C4-2B (cell line): ENCODE measurements around the gene ATXN7L1.

Experiments used
- H3K27ac ChIP-seq: fragments of 450-650 bp; 2 replicates; pipeline ENCODE4 v1.5.1; 2017
- ZFX ChIP-seq: fragments of 450-650 bp; IDR thresholded peaks from 2 replicates; pipeline ENCODE4 v1.6.1; 2017
- TF ChIP-seq, protein P1 (sequence below): fragments of 450-650 bp; conservative IDR thresholded peaks from 2 replicates; pipeline ENCODE4 v1.5.1; 2017; ENCODE audit warnings: mild to moderate bottlenecking

ATXN7L1 gene

GRCh38 chr7:105799677-105800076, 76.7 kb downstream of the ATXN7L1 start:
- H3K27ac ChIP-seq: no peak overlapping the region
- TF ChIP-seq, protein P1, sequence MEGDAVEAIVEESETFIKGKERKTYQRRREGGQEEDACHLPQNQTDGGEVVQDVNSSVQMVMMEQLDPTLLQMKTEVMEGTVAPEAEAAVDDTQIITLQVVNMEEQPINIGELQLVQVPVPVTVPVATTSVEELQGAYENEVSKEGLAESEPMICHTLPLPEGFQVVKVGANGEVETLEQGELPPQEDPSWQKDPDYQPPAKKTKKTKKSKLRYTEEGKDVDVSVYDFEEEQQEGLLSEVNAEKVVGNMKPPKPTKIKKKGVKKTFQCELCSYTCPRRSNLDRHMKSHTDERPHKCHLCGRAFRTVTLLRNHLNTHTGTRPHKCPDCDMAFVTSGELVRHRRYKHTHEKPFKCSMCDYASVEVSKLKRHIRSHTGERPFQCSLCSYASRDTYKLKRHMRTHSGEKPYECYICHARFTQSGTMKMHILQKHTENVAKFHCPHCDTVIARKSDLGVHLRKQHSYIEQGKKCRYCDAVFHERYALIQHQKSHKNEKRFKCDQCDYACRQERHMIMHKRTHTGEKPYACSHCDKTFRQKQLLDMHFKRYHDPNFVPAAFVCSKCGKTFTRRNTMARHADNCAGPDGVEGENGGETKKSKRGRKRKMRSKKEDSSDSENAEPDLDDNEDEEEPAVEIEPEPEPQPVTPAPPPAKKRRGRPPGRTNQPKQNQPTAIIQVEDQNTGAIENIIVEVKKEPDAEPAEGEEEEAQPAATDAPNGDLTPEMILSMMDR: no peak
- TF ChIP-seq ZFX: no peak

DNA sequence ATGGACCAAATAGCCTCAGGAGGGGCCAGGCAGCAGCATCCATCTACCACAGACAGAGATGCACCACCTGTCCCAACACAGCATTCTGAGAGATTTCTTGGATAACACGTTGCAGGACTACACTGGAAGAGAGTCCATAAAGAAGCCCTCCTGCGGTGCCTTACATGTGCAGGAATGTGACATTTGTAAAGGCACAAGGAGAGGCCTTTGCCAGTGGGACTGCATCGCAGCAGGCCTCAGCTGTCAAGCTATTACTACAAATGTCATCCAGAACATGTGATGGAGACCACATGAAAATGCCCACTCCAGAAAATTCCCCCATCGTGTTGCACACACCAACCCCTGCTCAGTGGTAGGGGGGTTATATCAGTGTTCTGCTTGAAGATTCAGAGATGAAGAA, 77.4 kb downstream of the ATXN7L1 start:
- TF ChIP-seq, protein P1: no peak
- no peak for TF ChIP-seq ZFX

GRCh38 chr7:105797652-105798051, 78.7 kb downstream of the ATXN7L1 start:
- TF ChIP-seq, protein P1: no peak
- TF ChIP-seq ZFX: no peak
- H3K27ac ChIP-seq: no peak overlapping the region

More for the DNA sequence above, 77.4 kb downstream of the ATXN7L1 start:
- H3K27ac ChIP-seq: no peak overlapping the region

GRCh38 chr7:105796365-105796764, 80.0 kb downstream of the ATXN7L1 start:
- no peak overlapping the region for H3K27ac ChIP-seq
- TF ChIP-seq, protein P1: no peak
- TF ChIP-seq ZFX: no peak

GRCh38 chr7:105794741-105795729, 81.4 kb downstream of the ATXN7L1 start:
- H3K27ac ChIP-seq: peak overlapping the region; percentile 57
- no peak for TF ChIP-seq ZFX
- TF ChIP-seq, protein P1: no peak

- TF ChIP-seq ZFX: no peak
- TF ChIP-seq, protein P1: no peak
- H3K27ac ChIP-seq: no peak overlapping the region
These were observed 83.7 kb downstream of the ATXN7L1 start for GRCh38 chr7:105792488-105793370.

DNA sequence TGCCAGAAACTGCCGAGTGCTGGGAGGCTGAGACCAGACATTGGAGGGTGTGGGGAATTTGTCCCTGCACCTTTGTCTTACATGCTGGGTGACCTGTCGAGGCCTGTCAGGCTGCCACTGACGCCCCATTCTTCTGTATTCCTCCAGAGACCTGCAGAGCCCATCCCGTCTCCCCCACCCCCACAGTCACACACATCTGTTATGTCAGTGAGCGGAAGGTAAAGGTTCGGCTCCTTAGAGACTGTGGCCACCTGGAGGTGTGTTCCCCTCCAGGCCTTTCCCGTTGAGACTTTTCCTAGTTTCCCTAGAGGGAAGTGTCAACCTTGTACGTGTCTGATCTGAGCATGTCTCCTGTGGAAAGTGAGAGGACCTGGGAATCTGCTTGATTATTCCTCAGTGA, 84.5 kb downstream of the ATXN7L1 start:
- H3K27ac ChIP-seq: no peak overlapping the region
- no peak for TF ChIP-seq ZFX
- TF ChIP-seq, protein P1: no peak
